Measurements from ENCODE around the gene CNPY2. TPM values are rescaled to one million over a fixed set of nuclear protein-coding genes. Genes with fewer than 3 reads are reported as not detected.

The CNPY2 gene
- total and polyA plus RNA-seq, 2 of the 13 experiments (the other 11 are each of a cell fraction or from before 2014, with no cell fraction given): 285 to 356 TPM

- TF ChIP-seq PBX3 (CRISPR knock-in tag; IDR thresholded peaks at IDR 0.05; ENCODE audit: borderline replicate concordance): no peak
- TF ChIP-seq ZNF274 (CRISPR knock-in tag; IDR thresholded peaks at IDR 0.05): no peak
- no peak for TF ChIP-seq ZNF557 (CRISPR knock-in tag; IDR thresholded peaks at IDR 0.05)
- no peak for TF ChIP-seq ZNF75D (CRISPR knock-in tag; IDR thresholded peaks at IDR 0.05; ENCODE audit: borderline replicate concordance)
- no peak for TF ChIP-seq SMAD3 (CRISPR knock-in tag; IDR thresholded peaks at IDR 0.05)
- peak; percentile 88 for TF ChIP-seq MIXL1 (CRISPR knock-in tag; IDR thresholded peaks at IDR 0.05)
- TF ChIP-seq SYNCRIP (IDR thresholded peaks at IDR 0.05; ENCODE audit: insufficient read depth, low read depth, low read length): no peak
- peak; percentile 16; the same call in 1 of the 2 replicates for TF ChIP-seq STAG1 (CRISPR knock-in tag; IDR thresholded peaks at IDR 0.05)
- TF ChIP-seq ZNF263 (CRISPR knock-in tag; IDR thresholded peaks at IDR 0.05): no peak; the same call in 1 of the 2 replicates
- TF ChIP-seq PPARG (CRISPR knock-in tag; conservative IDR thresholded peaks at IDR 0.05): peak; percentile 91
- TF ChIP-seq ZBTB3 (CRISPR knock-in tag; IDR thresholded peaks at IDR 0.05; ENCODE audit: borderline replicate concordance, low read depth): no peak
- TF ChIP-seq SP2 (CRISPR knock-in tag; IDR thresholded peaks at IDR 0.05): no peak
- no peak for TF ChIP-seq MEF2D (CRISPR knock-in tag; IDR thresholded peaks at IDR 0.05)
- no peak for TF ChIP-seq ZMAT5 (CRISPR knock-in tag; IDR thresholded peaks at IDR 0.05; ENCODE audit: borderline replicate concordance, low read depth)
- no peak for TF ChIP-seq NFRKB (IDR thresholded peaks at IDR 0.05)
- TF ChIP-seq CTCF (CRISPR knock-in tag; IDR thresholded peaks at IDR 0.05): no peak
- no peak for TF ChIP-seq ZNF607 (CRISPR knock-in tag; IDR thresholded peaks at IDR 0.05; ENCODE audit: borderline replicate concordance)
- TF ChIP-seq SIX1 (CRISPR knock-in tag; IDR thresholded peaks at IDR 0.05; ENCODE audit: borderline replicate concordance): peak; percentile 55; the same call in 1 of the 2 replicates
- TF ChIP-seq ZNF850 (CRISPR knock-in tag; conservative IDR thresholded peaks at IDR 0.05): no peak
- TF ChIP-seq ATAD3A (CRISPR knock-in tag; IDR thresholded peaks at IDR 0.05): no peak
- no peak for TF ChIP-seq ZNF143 (CRISPR knock-in tag; IDR thresholded peaks at IDR 0.05)
- peak; percentile 4; the same call in 1 of the 2 replicates for TF ChIP-seq HNF1B (CRISPR knock-in tag; IDR thresholded peaks at IDR 0.05)
- TF ChIP-seq ZSCAN12 (CRISPR knock-in tag; IDR thresholded peaks at IDR 0.05): no peak
- peak; percentile 91 for TF ChIP-seq ZNF121 (CRISPR knock-in tag; IDR thresholded peaks at IDR 0.05)
- no peak for TF ChIP-seq ZNF460 (CRISPR knock-in tag; IDR thresholded peaks at IDR 0.05; ENCODE audit: borderline replicate concordance)
These were observed 46.6 kb upstream of the CNPY2 start, which contains the start of gene APOF (continued) for GRCh38 chr12:56362130-56363059.

Measured in HepG2 (cell line).